Measurements from ENCODE around the gene LGALS12. TPM values are rescaled to one million over a fixed set of nuclear protein-coding genes. Genes with fewer than 3 reads are reported as not detected.

The LGALS12 gene
- total RNA-seq, 1 donor from 2014 or later = 0.25 TPM

- intact Hi-C loops (cut with micrococcal nuclease) = no loop called here
- DNase-seq = peak; percentile 49
- TF ChIP-seq CTCF (IDR thresholded peaks at IDR 0.05; ENCODE audit: borderline replicate concordance) = peak; percentile 59
These were observed 2.1 kb downstream of the LGALS12 start for GRCh38 chr11:63508009-63508408.

GRCh38 chr11:63508745-63509144 is 2.9 kb downstream of the LGALS12 start:
- Histone ChIP-seq H3K27ac (replicated peaks) (no peak overlapping the region), H3K9me3 (replicated peaks) (no peaks in the 10 kb centered on the region), H3K27me3 (ENCODE audit: low read depth) (no peaks in the 10 kb centered on the region), H3K4me1 (peaks cover 39% of the 10 kb centered on the region), H3K4me3 (no peak overlapping the region), H3K36me3 (no peaks in the 10 kb centered on the region)
- no peak for TF ChIP-seq CTCF (IDR thresholded peaks at IDR 0.05; ENCODE audit: borderline replicate concordance)
- intact Hi-C loops (cut with micrococcal nuclease) = no loop called here
- no peak for DNase-seq

More at GRCh38 chr11:63508009-63508408, 2.1 kb downstream of the LGALS12 start:
- H3K27ac ChIP-seq (replicated peaks) = no peak overlapping the region
- H3K4me1 ChIP-seq = peaks cover 39% of the 10 kb centered on the region
- H3K36me3 ChIP-seq = no peaks in the 10 kb centered on the region
- no peaks in the 10 kb centered on the region for H3K27me3 ChIP-seq (ENCODE audit: low read depth)
- H3K4me3 ChIP-seq = no peak overlapping the region
- no peaks in the 10 kb centered on the region for H3K9me3 ChIP-seq (replicated peaks)

- H3K9me3 ChIP-seq (replicated peaks) = no peaks in the 10 kb centered on the region
- no peaks in the 10 kb centered on the region for H3K27me3 ChIP-seq (ENCODE audit: low read depth)
- intact Hi-C loops (cut with micrococcal nuclease) = no loop called here
- H3K4me1 ChIP-seq = peaks cover 25% of the 10 kb centered on the region
- no peak for TF ChIP-seq CTCF (IDR thresholded peaks at IDR 0.05; ENCODE audit: borderline replicate concordance)
- H3K36me3 ChIP-seq = no peaks in the 10 kb centered on the region
- peak; percentile 37 for DNase-seq
- no peak overlapping the region for H3K4me3 ChIP-seq
- H3K27ac ChIP-seq (replicated peaks) = peak overlapping the region; percentile 55
These were observed 4.6 kb downstream of the LGALS12 start for GRCh38 chr11:63510360-63511047.

GRCh38 chr11:63511048-63511748 is 5.3 kb downstream of the LGALS12 start:
- intact Hi-C loops (cut with micrococcal nuclease) = no loop called here
- H3K27ac ChIP-seq (replicated peaks) = peak overlapping the region; percentile 55
- DNase-seq = no peak

GRCh38 chr11:63512816-63513215 is 6.9 kb downstream of the LGALS12 start:
- no peak for DNase-seq
- Histone ChIP-seq H3K4me1 (peaks cover 17% of the 10 kb centered on the region), H3K36me3 (no peaks in the 10 kb centered on the region), H3K27me3 (ENCODE audit: low read depth) (no peaks in the 10 kb centered on the region), H3K27ac (replicated peaks) (no peak overlapping the region), H3K4me3 (no peak overlapping the region), H3K9me3 (replicated peaks) (no peaks in the 10 kb centered on the region)
- TF ChIP-seq CTCF (IDR thresholded peaks at IDR 0.05; ENCODE audit: borderline replicate concordance) = no peak
- intact Hi-C loops (cut with micrococcal nuclease) = no loop called here

More at GRCh38 chr11:63511048-63511748, 5.3 kb downstream of the LGALS12 start:
- no peak for TF ChIP-seq CTCF (IDR thresholded peaks at IDR 0.05; ENCODE audit: borderline replicate concordance)
- no peaks in the 10 kb centered on the region for H3K9me3 ChIP-seq (replicated peaks)
- no peaks in the 10 kb centered on the region for H3K27me3 ChIP-seq (ENCODE audit: low read depth)
- no peak overlapping the region for H3K4me3 ChIP-seq
- peaks cover 18% of the 10 kb centered on the region for H3K4me1 ChIP-seq
- H3K36me3 ChIP-seq = no peaks in the 10 kb centered on the region

All from left ventricle myocardium inferior (tissue), 1 donor.